Transverse colon (tissue), 4 donors: ENCODE data around the gene KCNT2. TPM values are rescaled to one million over a fixed set of nuclear protein-coding genes. Genes with fewer than 3 reads are reported as not detected.
"Not testable (repeated sequence)": the region's sequence is repeated elsewhere in the genome, so short reads cannot be mapped to it uniquely, and the experiment has no call there.

Experiments
- DNase-seq: peaks from one replicate; pipeline ENCODE4 v3.0.0-alpha.2; 2019
- H3K27ac ChIP-seq, 4 donors: fragments of 200-600 bp; sonication (generic); 2 replicates each; pipeline ENCODE4 v1.5.1; 2016 to 2018; ENCODE audit warnings: inconsistent platforms in 4 of 4
- H3K27me3 ChIP-seq: fragments of 200-600 bp; sonication (generic); 2 replicates; pipeline ENCODE4 v1.5.1; 2017; ENCODE audit warnings: inconsistent platforms
- H3K36me3 ChIP-seq, 4 donors: fragments of 200-600 bp; sonication (generic); 2 replicates each; pipeline ENCODE4 v1.5.1; 2017 to 2019; ENCODE audit warnings: inconsistent platforms in 4 of 4
- H3K4me1 ChIP-seq, 4 donors: fragments of 200-600 bp; sonication (generic); 2 replicates each; pipeline ENCODE4 v1.5.1; 2017 to 2020; ENCODE audit warnings: inconsistent platforms in 4 of 4
- H3K4me3 ChIP-seq, 4 donors: fragments of 200-600 bp; sonication (generic); 1 replicate in 1 of 4; 2 replicates in 3 of 4; pipeline versions ENCODE4 v1.5.1 to v1.6.1; 2017 to 2019; ENCODE audit warnings: inconsistent platforms in 4 of 4
- H3K9me3 ChIP-seq, 2 donors: fragments of 200-600 bp; sonication (generic); 2 replicates each; pipeline ENCODE4 v1.5.1; 2017 to 2019; ENCODE audit warnings: inconsistent platforms in 2 of 2
- CTCF ChIP-seq, 5 experiments: fragments of 200-600 bp in 3 of 5; fragments of 450-650 bp in 2 of 5; sonication (generic) in 3 of 5; IDR thresholded peaks; 1 replicate in 2 of 5; 2 replicates in 3 of 5; pipeline ENCODE4 v1.5.1; 2016 to 2017; ENCODE audit warnings: antibody characterized with exemption in 5 of 5, inconsistent platforms in 3 of 5, mild to moderate bottlenecking in 2 of 5, moderate library complexity in 1 of 5
- EP300 ChIP-seq: sonication (generic); formaldehyde crosslinking; IDR thresholded peaks from one replicate; pipeline ENCODE4 v1.6.1; 2017; ENCODE audit warnings: antibody characterized with exemption, low read depth
- POLR2A ChIP-seq: fragments of 450-650 bp; IDR thresholded peaks from one replicate; pipeline ENCODE4 v1.6.1; 2016; ENCODE audit warnings: antibody characterized with exemption, mild to moderate bottlenecking, moderate library complexity
- POLR2AphosphoS5 ChIP-seq, 3 donors: sonication (generic); formaldehyde crosslinking; IDR thresholded peaks; one replicate each; pipeline ENCODE4 v1.6.1; 2016; ENCODE audit warnings: antibody characterized with exemption in 3 of 3
- WGBS, 2 donors: methylation state at CpG; one replicate each; pipeline ENCODE4 v1.1.5; 2018; ENCODE audit warnings: low coverage in 1 of 2; 5-methylcytosine and 5-hydroxymethylcytosine counted together
- in situ Hi-C, 4 donors: fragments of 200-750 bp; cut with MboI; loops; one replicate each; pipeline versions ENCODE4 v1.15.0 to v1.15.1; 2017; ENCODE audit warnings: low sequenced_read_pairs in 3 of 4, low pct_ligation_motif_present in 1 of 4, low pct_unique_long_range_greater_than_20kb in 1 of 4
- intact Hi-C: fragments of 100-400 bp; cut with DNase I; formaldehyde crosslinking; loops from one replicate; pipeline ENCODE4 v1.15.1; 2023; ENCODE audit warnings: low total_unique reads
- total RNA-seq, 4 donors: library from RNA; depleted of rRNA; stranded (reverse); fragments of >200 nt; gene quantifications; one replicate each; pipeline ENCODE4 v1.1.0, GENCODE V29; 2016

Gene KCNT2
- total RNA-seq, 4 donors from 2014 or later = 0.80 to 1.7 (median 0.96) TPM; not detected in 1

GRCh38 chr1:196649990-196650389, 41.8 kb upstream of the KCNT2 start:
- H3K27me3 ChIP-seq = no peaks in the 10 kb centered on the region
- TF ChIP-seq EP300 = no peak
- no peak for TF ChIP-seq POLR2AphosphoS5 (IDR thresholded peaks at IDR 0.05)
- no peak for TF ChIP-seq POLR2A
- no peak for TF ChIP-seq CTCF (IDR thresholded peaks at IDR 0.05)
- no peak overlapping the region for H3K4me3 ChIP-seq
- H3K9me3 ChIP-seq = no peaks in the 10 kb centered on the region
- H3K27ac ChIP-seq = no peak overlapping the region
- intact Hi-C loops = no loop called here
- no peak for DNase-seq
- H3K36me3 ChIP-seq = no peaks in the 10 kb centered on the region
- H3K4me1 ChIP-seq = peaks cover 0 to 3% (median 0%) of the 10 kb centered on the region in 4 donors
- WGBS, 2 donors = 79 to 91% methylated on average over 9 to 12 of the region's 12 CpGs
- in situ Hi-C loops = loop anchor here in 2 of 4 donors (25.0 kb wide), 2 partner anchors 488 to 513 kb away; no protein-coding TSS in a partner anchor

GRCh38 chr1:196640976-196641375, 32.7 kb upstream of the KCNT2 start:
- intact Hi-C loops (no loop called here), in situ Hi-C loops (no loop called here)
- Histone ChIP-seq H3K9me3 (no peaks in the 10 kb centered on the region), H3K4me1 (no peaks in the 10 kb centered on the region), H3K27me3 (no peaks in the 10 kb centered on the region), H3K36me3 (no peaks in the 10 kb centered on the region), H3K4me3 (no peak overlapping the region), H3K27ac (no peak overlapping the region)
- no peak for TF ChIP-seq CTCF (IDR thresholded peaks at IDR 0.05)
- TF ChIP-seq POLR2A = no peak
- TF ChIP-seq EP300 = no peak
- no peak for TF ChIP-seq POLR2AphosphoS5 (IDR thresholded peaks at IDR 0.05)
- WGBS, 2 donors = 80 to 81% methylated on average over 1 of the region's 1 CpG
- no peak for DNase-seq

- H3K4me1 ChIP-seq, H3K9me3 ChIP-seq, H3K27me3 ChIP-seq, intact Hi-C loops, DNase-seq, in situ Hi-C loops, H3K36me3 ChIP-seq, H3K4me3 ChIP-seq, H3K27ac ChIP-seq: not testable (repeated sequence)
- WGBS, 2 donors = 57 to 76% methylated on average over 3 to 5 of the region's 5 CpGs
Measured at GRCh38 chr1:196639291-196639690, 31.1 kb upstream of the KCNT2 start.

GRCh38 chr1:196638466-196638865, 30.2 kb upstream of the KCNT2 start:
- intact Hi-C loops (no loop called here), in situ Hi-C loops (no loop called here)
- Histone ChIP-seq H3K4me3 (no peak overlapping the region), H3K27me3 (no peaks in the 10 kb centered on the region), H3K27ac (no peak overlapping the region), H3K4me1 (no peaks in the 10 kb centered on the region), H3K9me3 (no peaks in the 10 kb centered on the region), H3K36me3 (no peaks in the 10 kb centered on the region)
- DNase-seq = no peak
- WGBS, 2 donors = 81 to 85% methylated on average over 2 of the region's 2 CpGs
- no peak for TF ChIP-seq CTCF (IDR thresholded peaks at IDR 0.05)
- TF ChIP-seq POLR2A = no peak
- no peak for TF ChIP-seq EP300
- no peak for TF ChIP-seq POLR2AphosphoS5 (IDR thresholded peaks at IDR 0.05)

GRCh38 chr1:196637606-196638005, 29.4 kb upstream of the KCNT2 start:
- in situ Hi-C loops = no loop called here
- Histone ChIP-seq H3K4me1 (no peaks in the 10 kb centered on the region), H3K9me3 (no peaks in the 10 kb centered on the region), H3K4me3 (no peak overlapping the region), H3K27me3 (no peaks in the 10 kb centered on the region), H3K36me3 (no peaks in the 10 kb centered on the region), H3K27ac (no peak overlapping the region)
- TF ChIP-seq POLR2AphosphoS5 (IDR thresholded peaks at IDR 0.05) = no peak
- no peak for TF ChIP-seq CTCF (IDR thresholded peaks at IDR 0.05)
- WGBS, 2 donors = 83 to 93% methylated on average over 3 to 6 of the region's 6 CpGs
- intact Hi-C loops = no loop called here
- DNase-seq = no peak
